CD1c-positive myeloid dendritic cell (primary cell): Measurements from ENCODE around the gene TMEM219.
A peak's percentile ranks its signal among the peaks of the same experiment; 100 is the strongest.
"Not testable (repeated sequence)": the region's sequence is repeated elsewhere in the genome, so short reads cannot be mapped to it uniquely, and the experiment has no call there.

Experiments used
- DNase-seq: peaks from one replicate; pipeline ENCODE4 v3.0.0-alpha.2; 2016; ENCODE audit errors: extremely low spot score

TMEM219 gene

GRCh38 chr16:29951625-29952365 is 10.1 kb upstream of the TMEM219 start:
- DNase-seq, result no peak

- no peak for DNase-seq
Measured at GRCh38 chr16:29958756-29959155, 3.1 kb upstream of the TMEM219 start.

- DNase-seq, result no peak
Measured at GRCh38 chr16:29959293-29959692, 2.6 kb upstream of the TMEM219 start.

- not testable (repeated sequence) for DNase-seq
Measured at GRCh38 chr16:29959821-29960220, 2.1 kb upstream of the TMEM219 start.

- no peak for DNase-seq
Measured at GRCh38 chr16:29961127-29961478, 776 bp upstream of the TMEM219 start.

GRCh38 chr16:29962344-29962994 is 590 bp downstream of the TMEM219 start:
- peak; percentile 67 for DNase-seq

- no peak for DNase-seq
Measured at GRCh38 chr16:29963021-29963743, 1.3 kb downstream of the TMEM219 start.

- DNase-seq, result no peak
Measured at GRCh38 chr16:29968205-29968604, 6.3 kb downstream of the TMEM219 start.

- no peak for DNase-seq
Measured at GRCh38 chr16:29971304-29971703, 9.4 kb downstream of the TMEM219 start.

- DNase-seq, result peak; percentile 5
Measured at GRCh38 chr16:29972500-29972899, 10.6 kb downstream of the TMEM219 start.

- no peak for DNase-seq
Measured at GRCh38 chr16:29972992-29973383, 11.1 kb downstream of the TMEM219 start.

GRCh38 chr16:29973384-29974246 is 11.7 kb downstream of the TMEM219 start, which contains the start of gene TAOK2:
TSS of gene TAOK2 (plus strand) at chr16:29973868. CDS start at chr16:29977773, 3,905 bp downstream.
- DNase-seq, result peak; percentile 99

- DNase-seq, result peak; percentile 57
Measured at GRCh38 chr16:29974291-29975133, 12.6 kb downstream of the TMEM219 start.

GRCh38 chr16:29975134-29975538 is 13.3 kb downstream of the TMEM219 start:
- no peak for DNase-seq

- DNase-seq, result no peak
Measured at GRCh38 chr16:29975811-29976511, 14.1 kb downstream of the TMEM219 start.

- DNase-seq, result no peak
Measured at GRCh38 chr16:29977063-29977825, 15.4 kb downstream of the TMEM219 start.

GRCh38 chr16:29978081-29978480 is 16.2 kb downstream of the TMEM219 start:
- no peak for DNase-seq

- no peak for DNase-seq
Measured at GRCh38 chr16:29978564-29979270, 16.8 kb downstream of the TMEM219 start.
